Right atrium auricular region (tissue), 2 donors: ENCODE data around the gene IDH2. TPM values are rescaled to one million over a fixed set of nuclear protein-coding genes. Genes with fewer than 3 reads are reported as not detected.

Source experiments
- DNase-seq: peaks from one replicate; pipeline ENCODE4 v3.0.0-alpha.2; 2019; ENCODE audit warnings: low spot score
- H3K27ac ChIP-seq, 2 donors: fragments of 200-600 bp; sonication (generic); 1 replicate in 1 of 2; 2 replicates in 1 of 2; pipeline ENCODE4 v1.5.1; 2016 to 2019
- H3K27me3 ChIP-seq, 2 donors: fragments of 200-600 bp; sonication (generic); one replicate each; pipeline versions ENCODE4 v1.5.1 to v1.6.0; 2017 to 2019
- H3K36me3 ChIP-seq: fragments of 200-600 bp; sonication (generic); one replicate; pipeline ENCODE4 v1.5.1; 2016
- H3K4me1 ChIP-seq, 2 donors: fragments of 200-600 bp; sonication (generic); one replicate each; pipeline versions ENCODE4 v1.5.1 to v1.6.0; 2017 to 2019
- H3K4me3 ChIP-seq, 2 donors: fragments of 200-600 bp; sonication (generic); 1 replicate in 1 of 2; 2 replicates in 1 of 2; pipeline ENCODE4 v1.5.1; 2017 to 2019; ENCODE audit warnings: mild to moderate bottlenecking in 1 of 2, moderate library complexity in 1 of 2
- H3K9me3 ChIP-seq, 2 donors: fragments of 200-600 bp; sonication (generic); one replicate each; pipeline ENCODE4 v1.5.1; 2019
- CTCF ChIP-seq, 2 donors: fragments of 200-600 bp; sonication (generic); IDR thresholded peaks; one replicate each; pipeline ENCODE4 v1.5.1; 2019; ENCODE audit warnings: antibody characterized with exemption in 2 of 2
- total RNA-seq, 2 donors: library from RNA; depleted of rRNA; stranded (reverse); fragments of >200 nt; gene quantifications; one replicate each; pipeline ENCODE4 v1.1.0, GENCODE V29; 2016

Gene IDH2
- total RNA-seq, 2 donors from 2014 or later = 119 to 249 TPM

GRCh38 chr15:90044916-90045371 lies 57.3 kb downstream of the IDH2 start:
- Histone ChIP-seq H3K4me1 (peaks cover 0 to 24% of the 10 kb centered on the region in 2 donors), H3K9me3 (no peaks in the 10 kb centered on the region)

DNA sequence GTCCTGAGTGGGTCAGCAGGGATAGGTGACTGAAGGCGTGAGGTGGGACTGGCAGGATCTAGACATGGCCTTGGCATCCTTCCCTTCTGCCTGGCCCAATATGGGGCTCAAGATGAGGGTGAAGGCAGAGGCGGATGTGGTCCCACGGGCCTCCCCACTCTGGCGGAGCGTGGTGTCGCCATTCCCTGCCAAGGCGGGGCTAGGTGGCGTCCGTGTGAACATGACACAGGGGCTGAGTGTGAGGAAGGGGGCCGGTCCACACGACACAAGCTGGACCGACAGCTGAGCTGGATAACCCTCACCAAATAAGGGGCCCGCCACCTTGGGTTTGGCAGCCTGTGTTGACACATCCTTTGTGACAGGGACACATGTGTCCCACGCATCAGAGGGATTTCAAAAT lies 58.1 kb downstream of the IDH2 start:
- DNase-seq = no peak
- no peaks in the 10 kb centered on the region for H3K9me3 ChIP-seq
- no peak overlapping the region for H3K4me3 ChIP-seq
- TF ChIP-seq CTCF (IDR thresholded peaks at IDR 0.05) = no peak
- no peak overlapping the region for H3K27ac ChIP-seq
- H3K4me1 ChIP-seq = peaks cover 0 to 25% of the 10 kb centered on the region in 2 donors
- no peaks in the 10 kb centered on the region for H3K27me3 ChIP-seq
- H3K36me3 ChIP-seq = no peaks in the 10 kb centered on the region

More at GRCh38 chr15:90044916-90045371, 57.3 kb downstream of the IDH2 start:
- DNase-seq = no peak
- H3K27ac ChIP-seq = no peak overlapping the region
- no peaks in the 10 kb centered on the region for H3K27me3 ChIP-seq
- H3K4me3 ChIP-seq = no peak overlapping the region
- H3K36me3 ChIP-seq = no peaks in the 10 kb centered on the region
- TF ChIP-seq CTCF (IDR thresholded peaks at IDR 0.05) = no peak

- DNase-seq = no peak
- Histone ChIP-seq H3K4me3 (no peak overlapping the region), H3K27ac (no peak overlapping the region), H3K9me3 (no peaks in the 10 kb centered on the region), H3K27me3 (no peaks in the 10 kb centered on the region), H3K36me3 (no peaks in the 10 kb centered on the region), H3K4me1 (peaks cover 0 to 25% of the 10 kb centered on the region in 2 donors)
- TF ChIP-seq CTCF (IDR thresholded peaks at IDR 0.05) = no peak
Observed at GRCh38 chr15:90043530-90044010, 58.7 kb downstream of the IDH2 start.

DNA sequence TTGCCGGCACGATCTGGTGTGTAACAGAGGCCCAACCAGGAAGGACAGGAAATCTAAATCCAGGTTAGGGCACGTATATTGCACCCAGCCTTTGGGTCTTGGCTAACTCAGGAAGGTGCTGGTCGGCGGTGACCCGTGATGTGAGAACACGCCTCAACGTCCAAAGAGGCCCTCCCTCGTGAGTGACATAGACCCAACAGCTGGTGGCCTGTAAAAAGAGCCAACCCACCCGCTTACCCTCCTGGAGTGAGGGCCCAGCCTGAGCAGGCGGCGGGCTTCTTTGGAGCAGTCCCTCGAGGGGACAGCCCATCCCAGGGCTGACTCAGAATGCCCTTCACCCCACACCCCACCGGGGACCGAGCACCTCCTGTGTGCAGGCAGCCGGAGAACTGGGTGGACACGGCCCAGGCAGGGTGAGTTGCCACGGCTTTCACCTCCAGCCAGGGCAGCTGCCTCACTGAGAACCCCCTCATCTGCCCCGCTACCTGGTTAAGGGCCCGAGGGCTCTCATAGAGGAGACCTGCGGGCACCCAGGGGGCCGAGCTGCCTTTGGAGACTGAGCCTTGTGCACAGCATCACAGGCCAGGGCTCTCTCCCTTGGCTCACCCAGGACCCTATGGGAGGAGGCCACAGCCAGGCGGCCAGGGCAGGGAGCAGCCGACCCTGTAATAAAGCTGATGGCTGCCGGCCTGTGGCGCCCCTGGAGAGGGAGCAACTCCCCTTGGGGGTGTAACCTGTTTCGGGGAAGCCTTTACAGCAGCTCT lies 59.3 kb downstream of the IDH2 start:
- Histone ChIP-seq H3K36me3 (no peaks in the 10 kb centered on the region), H3K4me3 (no peak overlapping the region), H3K27me3 (no peaks in the 10 kb centered on the region), H3K27ac (no peak overlapping the region), H3K9me3 (no peaks in the 10 kb centered on the region), H3K4me1 (peaks cover 0 to 24% of the 10 kb centered on the region in 2 donors)
- DNase-seq = no peak
- no peak for TF ChIP-seq CTCF (IDR thresholded peaks at IDR 0.05)

- Histone ChIP-seq H3K4me3 (no peak overlapping the region), H3K27me3 (no peaks in the 10 kb centered on the region), H3K9me3 (no peaks in the 10 kb centered on the region), H3K36me3 (no peaks in the 10 kb centered on the region), H3K27ac (no peak overlapping the region), H3K4me1 (peaks cover 0 to 24% of the 10 kb centered on the region in 2 donors)
- no peak for TF ChIP-seq CTCF (IDR thresholded peaks at IDR 0.05)
- no peak for DNase-seq
Observed at GRCh38 chr15:90042356-90042755, 59.9 kb downstream of the IDH2 start.
